ENCODE results near the gene ANGPTL2. TPM values are rescaled to one million over a fixed set of nuclear protein-coding genes. Genes with fewer than 3 reads are reported as not detected.

Gene ANGPTL2
- total RNA-seq, 1 donor from 2014 or later: not detected

DNA sequence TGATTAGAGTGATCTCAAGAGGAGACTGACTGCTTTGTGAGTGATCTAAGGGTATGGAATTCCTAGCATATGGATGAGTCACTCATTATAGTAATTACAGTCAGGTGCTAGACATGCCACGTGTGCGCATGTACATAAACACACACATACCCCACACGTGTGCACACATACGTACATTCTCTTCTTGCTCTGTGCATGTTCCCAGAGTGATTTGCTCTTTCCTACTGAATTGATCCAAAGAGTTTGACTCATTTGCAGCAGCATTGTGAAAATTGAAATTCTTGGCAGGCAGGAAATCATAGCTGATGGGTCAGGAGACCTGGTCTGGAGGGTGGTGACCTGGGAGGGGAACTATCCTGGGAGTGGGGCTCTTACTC is 63.8 kb downstream of the ANGPTL2 start:
- no peaks in the 10 kb centered on the region for H3K9me3 Mint-ChIP-seq
- H3K36me3 Mint-ChIP-seq (ENCODE audit: low read depth): no peaks in the 10 kb centered on the region

DNA sequence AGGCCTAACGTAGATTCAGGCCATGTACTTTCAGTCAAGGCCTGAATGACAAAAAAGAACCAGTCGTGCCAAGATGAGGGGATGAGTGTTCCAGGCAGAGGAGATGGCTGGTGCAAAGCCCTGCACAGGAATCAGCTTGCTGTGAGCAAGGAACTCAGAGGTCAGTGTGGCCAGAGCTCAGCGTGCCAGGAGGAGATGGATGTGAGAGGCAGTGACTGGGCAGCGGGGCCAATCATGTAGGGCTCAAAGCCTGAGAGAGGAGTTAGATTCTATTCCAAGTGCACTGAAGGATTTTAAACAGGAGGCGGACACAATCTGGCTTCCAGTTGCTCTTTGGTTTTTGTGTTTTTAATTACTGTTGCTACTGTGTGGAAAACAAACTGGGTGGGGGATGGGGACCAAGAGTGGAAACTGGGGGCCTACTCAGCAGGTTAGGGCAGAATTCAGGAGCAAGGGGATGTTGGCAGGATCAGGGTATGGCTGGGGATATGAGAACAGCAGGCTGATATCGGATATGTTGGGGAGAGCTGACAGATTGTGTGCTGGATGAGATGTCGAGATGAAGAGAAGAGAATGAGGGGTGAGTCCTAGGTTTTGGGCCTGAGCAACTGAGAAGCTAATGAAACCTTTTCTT is 64.3 kb downstream of the ANGPTL2 start:
- no peak for DNase-seq (ENCODE audit: low spot score)
- Mint-ChIP-seq H3K9me3 (no peaks in the 10 kb centered on the region), H3K4me1 (ENCODE audit: low read depth) (peaks cover 12% of the 10 kb centered on the region), H3K27ac (no peak overlapping the region), H3K4me3 (ENCODE audit: low read depth) (no peak overlapping the region), H3K27me3 (ENCODE audit: low read depth) (peaks cover 6% of the 10 kb centered on the region), H3K36me3 (ENCODE audit: low read depth) (no peaks in the 10 kb centered on the region)
- intact Hi-C loops (cut with micrococcal nuclease): no loop called here

More for the DNA sequence above, 63.8 kb downstream of the ANGPTL2 start:
- Mint-ChIP-seq H3K27me3 (ENCODE audit: low read depth) (peaks cover 6% of the 10 kb centered on the region), H3K27ac (no peak overlapping the region), H3K4me1 (ENCODE audit: low read depth) (peaks cover 12% of the 10 kb centered on the region), H3K4me3 (ENCODE audit: low read depth) (no peak overlapping the region)
- no peak for DNase-seq (ENCODE audit: low spot score)
- intact Hi-C loops (cut with micrococcal nuclease): no loop called here

DNA sequence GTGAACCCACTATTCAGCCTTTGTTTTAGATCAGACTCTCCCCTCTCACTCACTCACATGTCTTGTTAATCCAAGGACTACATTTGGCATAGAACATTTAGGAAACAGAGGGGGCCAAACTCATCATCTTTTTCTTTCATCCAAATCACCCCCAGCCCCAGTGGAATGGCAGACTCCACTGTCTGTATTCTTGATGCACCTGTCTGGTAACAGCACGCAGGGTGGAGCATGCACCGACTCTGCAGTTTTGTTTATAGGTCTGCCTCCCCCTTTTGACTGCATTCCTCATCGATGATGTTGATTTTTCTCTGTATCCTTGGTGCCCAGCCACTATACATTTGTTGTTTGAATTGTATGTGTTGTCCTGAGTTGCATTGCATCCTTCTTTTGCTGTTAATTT is 66.0 kb downstream of the ANGPTL2 start:
- intact Hi-C loops (cut with micrococcal nuclease): no loop called here
- Mint-ChIP-seq H3K27me3 (ENCODE audit: low read depth) (peaks cover 6% of the 10 kb centered on the region), H3K4me1 (ENCODE audit: low read depth) (peaks cover 12% of the 10 kb centered on the region)

DNA sequence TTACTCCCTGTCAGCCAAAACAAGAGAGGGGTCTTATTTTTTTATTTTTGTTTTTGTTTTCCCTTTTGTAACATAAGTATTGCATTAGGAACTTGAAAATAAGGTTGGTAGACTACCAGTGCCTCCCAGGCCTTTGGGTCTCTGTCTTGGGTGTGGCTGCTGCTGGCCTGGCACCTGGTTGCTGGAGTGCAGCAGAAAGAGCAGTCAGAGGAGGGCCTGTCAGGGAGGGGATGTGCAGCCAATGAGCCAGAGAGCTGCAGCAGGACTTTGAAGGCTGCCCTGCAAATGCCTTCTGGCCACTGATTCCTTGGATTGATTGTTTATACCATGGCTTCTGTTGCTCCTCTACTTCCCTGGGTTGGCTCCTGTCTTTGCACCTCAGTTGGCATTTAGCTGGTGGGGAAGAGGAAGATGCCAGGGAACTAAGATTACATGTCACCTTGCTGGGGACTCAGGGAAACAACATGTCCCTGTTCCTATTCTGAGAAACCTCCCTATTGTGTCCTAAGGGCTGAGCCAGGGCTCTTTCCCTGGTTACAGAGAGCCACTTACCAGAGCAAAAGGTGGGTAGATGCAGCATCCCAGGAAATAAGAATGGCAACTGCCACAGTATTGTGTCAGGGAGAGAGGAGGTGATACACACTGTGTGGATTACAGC is 66.6 kb downstream of the ANGPTL2 start:
- Mint-ChIP-seq H3K27ac (no peak overlapping the region), H3K4me3 (ENCODE audit: low read depth) (no peak overlapping the region), H3K9me3 (no peaks in the 10 kb centered on the region), H3K4me1 (ENCODE audit: low read depth) (peaks cover 12% of the 10 kb centered on the region), H3K36me3 (ENCODE audit: low read depth) (no peaks in the 10 kb centered on the region), H3K27me3 (ENCODE audit: low read depth) (peaks cover 6% of the 10 kb centered on the region)
- no peak for DNase-seq (ENCODE audit: low spot score)
- intact Hi-C loops (cut with micrococcal nuclease): no loop called here

More for the DNA sequence above, 66.0 kb downstream of the ANGPTL2 start:
- DNase-seq (ENCODE audit: low spot score): no peak
- no peaks in the 10 kb centered on the region for H3K9me3 Mint-ChIP-seq
- H3K27ac Mint-ChIP-seq: no peak overlapping the region
- no peak overlapping the region for H3K4me3 Mint-ChIP-seq (ENCODE audit: low read depth)
- no peaks in the 10 kb centered on the region for H3K36me3 Mint-ChIP-seq (ENCODE audit: low read depth)

DNA sequence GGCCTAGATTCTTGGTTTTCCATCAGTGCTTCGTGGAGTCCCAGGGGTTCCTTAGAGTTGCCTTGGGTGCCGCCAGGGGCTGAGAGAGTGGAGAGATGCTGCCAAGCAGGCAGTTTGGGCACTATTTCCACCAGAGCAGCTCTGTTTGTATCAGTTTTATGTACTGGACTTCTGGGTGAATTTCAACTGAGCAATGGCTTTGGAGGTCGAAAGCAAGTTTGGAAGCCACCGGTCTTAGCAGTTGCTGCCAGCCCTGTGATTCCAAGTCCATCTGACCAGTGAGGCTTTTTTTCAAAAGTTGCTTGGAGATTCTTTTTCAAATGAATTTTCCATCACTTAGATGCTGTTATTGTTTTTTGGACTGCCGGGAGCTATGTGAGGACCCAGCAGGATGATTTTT is 68.5 kb downstream of the ANGPTL2 start:
- Mint-ChIP-seq H3K27me3 (ENCODE audit: low read depth) (no peaks in the 10 kb centered on the region), H3K36me3 (ENCODE audit: low read depth) (no peaks in the 10 kb centered on the region), H3K4me1 (ENCODE audit: low read depth) (peaks cover 14% of the 10 kb centered on the region), H3K9me3 (no peaks in the 10 kb centered on the region), H3K27ac (no peak overlapping the region), H3K4me3 (ENCODE audit: low read depth) (no peak overlapping the region)
- DNase-seq (ENCODE audit: low spot score): no peak
- intact Hi-C loops (cut with micrococcal nuclease): no loop called here

DNA sequence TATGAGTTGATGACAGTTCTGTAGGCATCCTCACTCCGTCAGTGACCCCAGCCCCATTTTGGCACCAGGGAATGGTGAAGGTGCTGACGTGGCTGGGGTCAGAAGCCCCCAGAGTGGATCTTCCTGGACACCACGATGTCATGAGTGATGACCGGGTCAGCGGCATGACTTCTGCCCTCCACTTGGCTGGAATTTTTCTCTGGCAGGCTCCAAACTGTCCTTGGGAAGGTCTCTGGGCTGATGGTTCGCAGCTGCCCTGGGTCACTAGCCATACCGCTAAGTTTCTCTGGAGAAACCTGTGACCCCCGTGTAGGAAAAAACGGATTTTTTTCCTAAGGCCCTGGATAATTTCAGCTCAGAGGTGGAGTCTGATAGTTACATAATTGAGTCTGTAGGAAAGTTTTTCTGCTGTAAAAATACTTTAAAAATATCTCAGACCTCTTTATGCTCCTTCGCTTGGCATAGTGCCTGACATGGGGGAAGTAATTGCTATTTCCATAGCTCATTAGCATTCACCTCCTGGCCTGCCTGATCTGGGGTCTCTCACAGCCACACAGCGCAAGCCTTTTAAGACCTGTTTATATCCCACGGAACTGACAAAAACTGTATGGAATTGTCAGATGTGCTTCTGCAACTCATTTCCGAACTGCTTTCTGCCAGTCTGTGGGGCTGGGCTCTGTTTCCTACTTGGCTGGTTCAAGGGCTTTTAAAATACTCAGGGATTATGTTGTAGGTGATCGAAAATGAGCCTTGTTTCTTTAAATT is 69.2 kb downstream of the ANGPTL2 start:
- Mint-ChIP-seq H3K9me3 (no peaks in the 10 kb centered on the region), H3K36me3 (ENCODE audit: low read depth) (no peaks in the 10 kb centered on the region), H3K27me3 (ENCODE audit: low read depth) (no peaks in the 10 kb centered on the region), H3K27ac (no peak overlapping the region), H3K4me3 (ENCODE audit: low read depth) (no peak overlapping the region), H3K4me1 (ENCODE audit: low read depth) (peaks cover 17% of the 10 kb centered on the region)
- DNase-seq (ENCODE audit: low spot score): no peak
- intact Hi-C loops (cut with micrococcal nuclease): no loop called here

DNA sequence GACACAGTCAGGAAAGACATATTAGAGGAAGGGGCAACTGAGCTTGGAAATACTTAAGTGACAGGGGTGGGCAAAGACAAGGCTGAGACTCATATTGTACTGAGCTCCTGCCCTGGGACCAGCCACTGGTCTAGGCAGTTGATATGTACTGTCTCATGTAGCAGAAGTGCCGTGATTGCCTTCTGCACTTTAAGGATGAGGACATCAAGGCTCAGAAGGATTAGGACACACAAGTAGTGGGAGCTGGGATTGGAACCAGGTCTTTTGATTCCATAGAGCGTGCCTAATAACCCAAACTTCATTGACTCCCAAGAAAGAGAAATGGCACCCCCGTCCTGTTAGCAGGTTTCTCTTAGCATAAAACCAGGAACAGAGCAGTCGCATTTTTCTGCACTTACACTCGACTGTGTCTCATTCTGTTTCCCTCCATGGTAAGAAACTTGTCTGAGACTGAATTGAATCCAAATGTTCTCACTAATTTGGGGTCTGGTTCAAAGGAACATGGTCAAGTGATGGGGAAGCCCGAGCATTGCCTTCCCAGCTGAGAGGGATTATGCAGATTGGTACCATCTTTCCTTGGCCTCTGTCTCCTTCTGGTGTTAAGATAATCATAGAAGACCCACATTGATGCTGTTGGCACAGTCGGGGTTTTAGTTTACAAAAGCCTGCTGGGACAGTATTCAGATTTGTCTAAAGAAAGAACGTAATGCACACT is 70.4 kb downstream of the ANGPTL2 start:
- no peaks in the 10 kb centered on the region for H3K9me3 Mint-ChIP-seq
- H3K36me3 Mint-ChIP-seq (ENCODE audit: low read depth): no peaks in the 10 kb centered on the region

DNA sequence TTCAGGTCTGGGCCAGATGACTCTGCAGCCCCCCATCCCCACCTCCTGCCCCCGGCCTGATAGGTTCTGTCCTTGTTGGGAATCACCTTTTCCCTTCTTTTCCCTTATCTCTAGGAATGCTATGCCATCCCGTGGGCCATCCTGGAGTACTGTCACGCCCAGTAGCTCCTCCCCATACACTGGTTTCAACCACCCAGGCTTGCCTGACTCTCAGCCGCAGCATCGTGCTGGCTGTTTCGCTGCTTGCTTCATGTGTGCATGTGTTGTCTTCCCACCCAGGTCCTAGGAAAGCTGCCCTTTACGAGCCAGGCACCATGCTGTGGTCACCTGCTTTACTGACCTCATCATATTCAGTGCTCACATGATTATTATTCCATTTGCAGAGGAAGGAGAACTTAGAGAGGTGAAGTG is 71.8 kb downstream of the ANGPTL2 start:
- DNase-seq (ENCODE audit: low spot score): no peak

More for the DNA sequence above, 70.4 kb downstream of the ANGPTL2 start:
- no peak overlapping the region for H3K4me3 Mint-ChIP-seq (ENCODE audit: low read depth)
- peaks cover 22% of the 10 kb centered on the region for H3K4me1 Mint-ChIP-seq (ENCODE audit: low read depth)
- intact Hi-C loops (cut with micrococcal nuclease): no loop called here
- peaks cover 1% of the 10 kb centered on the region for H3K27me3 Mint-ChIP-seq (ENCODE audit: low read depth)
- no peak for DNase-seq (ENCODE audit: low spot score)
- no peak overlapping the region for H3K27ac Mint-ChIP-seq

DNA sequence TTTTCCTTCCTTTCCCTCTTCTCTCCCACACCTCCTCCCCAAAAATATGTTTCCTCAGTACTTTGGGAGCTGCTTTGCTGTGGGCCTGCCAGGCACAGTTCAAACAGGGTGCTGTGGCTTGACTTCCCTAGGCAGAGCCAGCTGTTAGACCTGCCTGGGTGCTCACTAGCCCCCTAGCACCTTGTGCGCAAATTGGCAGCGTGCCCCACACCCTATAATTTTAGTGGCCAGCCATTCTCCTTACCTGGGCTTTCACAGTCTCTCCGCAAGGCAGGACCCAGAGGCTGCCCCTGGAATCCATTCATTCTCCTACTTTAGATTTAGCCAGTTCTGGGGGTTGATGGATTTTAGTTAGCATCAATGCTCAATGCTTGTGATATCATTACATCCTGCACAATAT is 72.3 kb downstream of the ANGPTL2 start:
- DNase-seq (ENCODE audit: low spot score): no peak
- peaks cover 24% of the 10 kb centered on the region for H3K4me1 Mint-ChIP-seq (ENCODE audit: low read depth)
- intact Hi-C loops (cut with micrococcal nuclease): no loop called here
- no peaks in the 10 kb centered on the region for H3K9me3 Mint-ChIP-seq
- peaks cover 12% of the 10 kb centered on the region for H3K27me3 Mint-ChIP-seq (ENCODE audit: low read depth)
- no peaks in the 10 kb centered on the region for H3K36me3 Mint-ChIP-seq (ENCODE audit: low read depth)
- H3K27ac Mint-ChIP-seq: no peak overlapping the region
- no peak overlapping the region for H3K4me3 Mint-ChIP-seq (ENCODE audit: low read depth)

More for the DNA sequence above, 71.8 kb downstream of the ANGPTL2 start:
- Mint-ChIP-seq H3K27me3 (ENCODE audit: low read depth) (peaks cover 8% of the 10 kb centered on the region), H3K9me3 (no peaks in the 10 kb centered on the region), H3K27ac (no peak overlapping the region), H3K4me1 (ENCODE audit: low read depth) (peaks cover 24% of the 10 kb centered on the region), H3K4me3 (ENCODE audit: low read depth) (no peak overlapping the region), H3K36me3 (ENCODE audit: low read depth) (no peaks in the 10 kb centered on the region)
- intact Hi-C loops (cut with micrococcal nuclease): no loop called here

DNA sequence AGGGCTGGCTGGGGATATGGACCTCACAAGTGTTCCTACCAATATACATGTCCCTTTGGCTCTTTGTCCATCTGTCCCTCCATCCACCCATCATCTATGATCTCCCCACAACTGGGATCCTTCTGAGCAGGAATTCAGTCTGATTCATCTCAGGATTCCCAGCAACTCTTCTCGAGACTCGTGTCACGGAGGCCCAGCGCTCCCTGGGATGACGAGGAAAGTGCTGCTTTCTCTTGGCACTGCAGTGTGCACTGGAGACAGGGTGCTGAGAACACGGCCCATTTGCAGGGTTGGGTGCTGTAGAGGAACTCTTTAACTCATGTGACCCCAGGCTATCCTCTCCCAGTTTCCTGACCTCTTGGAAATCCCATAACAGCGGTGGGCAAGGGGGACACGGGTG is 72.9 kb downstream of the ANGPTL2 start:
- no peak for DNase-seq (ENCODE audit: low spot score)
- Mint-ChIP-seq H3K27ac (no peak overlapping the region), H3K36me3 (ENCODE audit: low read depth) (no peaks in the 10 kb centered on the region), H3K9me3 (no peaks in the 10 kb centered on the region), H3K27me3 (ENCODE audit: low read depth) (peaks cover 14% of the 10 kb centered on the region), H3K4me1 (ENCODE audit: low read depth) (peaks cover 24% of the 10 kb centered on the region), H3K4me3 (ENCODE audit: low read depth) (no peak overlapping the region)
- intact Hi-C loops (cut with micrococcal nuclease): loop anchor here (1.0 to 5.0 kb wide), 2 partner anchors 42 to 63 kb away; no protein-coding TSS in a partner anchor

DNA sequence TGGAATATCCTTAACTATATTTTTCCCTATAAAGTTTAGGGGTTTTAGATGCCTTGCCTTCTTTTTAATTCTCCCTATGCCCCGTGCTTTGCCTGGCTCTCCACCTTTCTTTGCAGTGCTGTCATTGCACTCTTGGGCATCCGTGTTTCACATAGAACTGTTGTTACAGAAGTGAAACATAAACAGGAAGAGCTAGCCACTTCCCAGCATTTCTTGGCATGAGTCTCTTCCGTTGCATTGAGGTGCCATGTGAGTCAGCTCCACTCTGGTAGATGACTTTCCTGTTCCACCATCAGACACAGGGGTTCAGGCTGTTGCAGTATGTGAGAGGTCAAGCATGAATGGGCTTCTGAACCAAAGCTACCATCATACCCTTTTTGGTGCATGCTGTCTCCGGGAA is 73.4 kb downstream of the ANGPTL2 start:
- DNase-seq (ENCODE audit: low spot score): peak; percentile 24
- peaks cover 24% of the 10 kb centered on the region for H3K4me1 Mint-ChIP-seq (ENCODE audit: low read depth)
- no peak overlapping the region for H3K27ac Mint-ChIP-seq
- peak overlapping the region; percentile 31 for H3K4me3 Mint-ChIP-seq (ENCODE audit: low read depth)
- no peaks in the 10 kb centered on the region for H3K9me3 Mint-ChIP-seq
- peaks cover 16% of the 10 kb centered on the region for H3K27me3 Mint-ChIP-seq (ENCODE audit: low read depth)
- H3K36me3 Mint-ChIP-seq (ENCODE audit: low read depth): no peaks in the 10 kb centered on the region
- intact Hi-C loops (cut with micrococcal nuclease): loop anchor here (1.0 to 5.0 kb wide), 2 partner anchors 42 to 63 kb away; no protein-coding TSS in a partner anchor

DNA sequence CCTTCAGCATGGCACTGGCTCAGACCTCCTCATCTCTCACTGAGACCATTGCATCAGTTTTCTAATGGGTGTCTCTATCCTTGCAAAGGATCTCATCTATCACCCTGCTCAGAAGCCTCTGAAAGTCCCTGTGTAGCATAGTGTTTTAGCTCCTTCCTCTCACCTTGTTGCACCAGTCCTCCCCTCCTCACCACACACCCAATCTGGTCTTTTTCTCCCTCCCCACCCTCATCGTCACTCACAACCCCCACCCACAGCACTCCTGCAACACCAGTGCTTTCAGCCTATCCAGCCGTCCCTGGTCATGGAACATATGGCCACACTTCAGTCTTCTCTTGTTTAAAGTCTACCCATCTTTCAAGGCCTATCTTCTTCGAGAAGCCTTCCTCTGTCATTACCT is 74.5 kb downstream of the ANGPTL2 start:
- no peak overlapping the region for H3K4me3 Mint-ChIP-seq (ENCODE audit: low read depth)
- H3K36me3 Mint-ChIP-seq (ENCODE audit: low read depth): no peaks in the 10 kb centered on the region
- peaks cover 25% of the 10 kb centered on the region for H3K27me3 Mint-ChIP-seq (ENCODE audit: low read depth)
- DNase-seq (ENCODE audit: low spot score): no peak
- H3K4me1 Mint-ChIP-seq (ENCODE audit: low read depth): peaks cover 24% of the 10 kb centered on the region
- H3K27ac Mint-ChIP-seq: no peak overlapping the region
- intact Hi-C loops (cut with micrococcal nuclease): loop anchor here (5.0 kb wide), 1 partner anchor 41 kb away; no protein-coding TSS in a partner anchor
- H3K9me3 Mint-ChIP-seq: no peaks in the 10 kb centered on the region

All from activated T-helper 2 cell treated with anti-CD3 and anti-CD28 coated beads, Interferon-gamma antibody, Interleukin-2, Interleukin-4, amounts not matched to agents 10 μg/mL and 5 μg/mL and 100 μg/mL, durations not matched to agents 14 hours and 24 hours and 36 hours (primary cell).